GM19467 (cell line): ENCODE measurements around the gene APBA3.

Experiments
- ATAC-seq: cut with Tn5 transposase; IDR thresholded peaks from one replicate; pipeline ENCODE4 v1.9.1; 2021; ENCODE audit warnings: mild to moderate bottlenecking, moderate library complexity; ENCODE audit not compliant: unreplicated experiment

Gene APBA3

DNA sequence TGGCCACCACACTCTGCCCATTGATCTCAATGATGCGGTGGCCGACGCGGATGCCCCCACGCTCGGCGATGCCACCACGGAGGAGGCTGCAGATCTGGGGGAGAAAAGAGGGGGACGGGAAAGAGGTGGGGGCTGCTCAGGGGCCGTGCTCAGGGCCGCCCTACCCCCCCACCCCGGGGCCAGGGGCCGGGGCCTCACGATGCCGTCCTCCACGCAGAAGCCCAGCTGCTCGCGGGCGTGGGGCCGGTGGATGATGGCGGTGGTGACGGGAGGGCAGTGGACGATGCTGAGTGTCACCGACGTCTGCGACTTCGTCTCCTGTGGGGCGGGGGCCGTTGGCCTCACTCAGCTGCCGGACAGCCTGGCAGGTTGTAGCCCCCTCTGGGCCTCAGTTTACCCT, 10.3 kb downstream of the APBA3 start:
- ATAC-seq = no peak

DNA sequence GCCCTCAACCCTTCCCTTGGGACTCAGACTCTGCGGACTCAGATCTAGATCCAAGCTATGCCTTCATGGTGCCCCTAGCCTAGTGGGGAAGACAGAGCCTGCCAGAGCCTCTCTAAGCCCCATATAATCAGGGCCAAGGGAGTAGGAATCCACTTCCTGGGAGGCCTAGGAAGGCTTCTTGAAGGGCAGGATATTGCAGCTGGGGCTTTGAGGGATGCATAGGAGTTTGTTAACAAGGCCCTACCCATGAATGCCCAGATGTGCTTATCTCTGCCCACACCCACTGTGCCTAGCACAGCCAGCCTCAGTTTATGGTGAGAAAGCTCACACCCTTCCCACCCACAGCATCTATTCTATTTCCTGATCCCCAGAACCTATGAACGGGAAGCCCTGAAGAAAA, 11.3 kb downstream of the APBA3 start:
- ATAC-seq = no peak

DNA sequence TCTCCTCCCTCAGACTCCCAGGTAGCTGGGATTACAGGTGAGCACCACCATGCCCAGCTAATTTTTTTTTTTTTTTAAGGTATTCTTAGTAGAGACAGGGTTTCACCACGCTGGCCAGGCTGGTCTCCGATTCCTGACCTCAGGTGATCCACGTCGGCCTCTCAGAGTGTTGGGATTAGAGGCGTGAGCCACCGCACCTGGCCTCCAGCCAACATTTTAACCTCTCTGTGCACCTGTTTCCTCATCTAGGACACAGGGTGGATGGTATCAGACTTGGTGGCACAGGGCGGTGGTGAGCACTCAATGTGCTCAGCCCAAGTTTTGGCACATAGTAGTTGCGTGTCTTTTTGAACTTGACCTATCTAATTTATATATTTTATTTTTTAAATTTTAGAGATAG, 12.5 kb downstream of the APBA3 start:
- no peak for ATAC-seq

DNA sequence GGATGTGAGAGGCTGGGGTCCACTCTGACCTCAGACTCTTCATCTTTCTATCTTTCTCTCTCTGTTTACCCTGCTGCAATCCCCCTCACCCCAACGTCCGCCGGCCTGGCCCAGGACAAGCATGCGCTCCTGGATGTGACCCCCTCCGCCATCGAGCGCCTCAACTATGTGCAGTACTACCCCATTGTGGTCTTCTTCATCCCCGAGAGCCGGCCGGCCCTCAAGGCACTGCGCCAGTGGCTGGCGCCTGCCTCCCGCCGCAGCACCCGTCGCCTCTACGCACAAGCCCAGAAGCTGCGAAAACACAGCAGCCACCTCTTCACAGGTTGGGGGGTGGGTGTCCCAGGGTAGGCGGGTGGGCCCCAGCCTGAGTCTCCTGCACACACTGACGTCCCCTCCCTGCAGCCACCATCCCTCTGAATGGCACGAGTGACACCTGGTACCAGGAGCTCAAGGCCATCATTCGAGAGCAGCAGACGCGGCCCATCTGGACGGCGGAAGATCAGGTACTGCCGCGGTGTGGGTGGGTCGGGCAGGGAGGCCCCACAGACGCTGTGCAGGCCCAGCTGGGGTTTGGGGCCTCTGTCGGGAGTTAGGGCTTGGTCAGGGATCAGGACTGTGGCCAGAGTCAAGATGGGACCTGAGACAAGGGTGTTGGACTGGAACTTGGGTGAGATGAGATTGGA, 15.0 kb downstream of the APBA3 start:
- no peak for ATAC-seq

DNA sequence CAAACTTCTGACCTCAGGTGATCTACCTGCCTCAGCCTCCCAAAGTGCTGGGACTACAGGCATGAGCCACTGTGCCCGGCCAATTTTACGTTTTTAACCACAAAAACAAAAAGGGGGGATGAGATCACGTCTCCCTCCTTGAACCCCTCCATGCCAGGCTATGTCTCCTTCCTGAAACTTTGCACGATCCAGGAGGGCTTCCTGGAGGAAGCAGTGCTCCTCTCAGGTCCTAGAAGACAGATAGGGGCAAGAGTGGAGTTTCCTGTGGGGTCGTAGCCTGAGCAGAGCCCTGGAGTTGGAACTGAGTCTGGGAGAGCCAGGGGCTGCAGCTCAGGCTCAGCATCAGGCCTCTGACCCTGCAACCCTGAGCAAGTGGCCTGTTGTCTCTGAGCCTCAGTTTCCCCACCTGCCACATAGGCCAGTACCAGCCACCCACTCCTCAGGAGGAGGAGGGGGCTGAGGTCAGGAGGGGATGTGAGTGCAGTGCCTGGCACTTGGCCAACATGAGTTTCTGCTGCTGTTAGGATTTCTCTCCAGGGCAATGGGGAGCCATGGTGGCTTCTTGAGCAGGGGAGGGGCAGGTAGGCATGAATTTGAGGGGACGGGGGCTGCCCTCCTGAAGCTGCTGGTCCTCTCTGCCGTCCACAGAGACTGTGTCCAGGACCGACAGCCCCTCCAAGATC, 16.0 kb downstream of the APBA3 start:
- ATAC-seq = no peak

DNA sequence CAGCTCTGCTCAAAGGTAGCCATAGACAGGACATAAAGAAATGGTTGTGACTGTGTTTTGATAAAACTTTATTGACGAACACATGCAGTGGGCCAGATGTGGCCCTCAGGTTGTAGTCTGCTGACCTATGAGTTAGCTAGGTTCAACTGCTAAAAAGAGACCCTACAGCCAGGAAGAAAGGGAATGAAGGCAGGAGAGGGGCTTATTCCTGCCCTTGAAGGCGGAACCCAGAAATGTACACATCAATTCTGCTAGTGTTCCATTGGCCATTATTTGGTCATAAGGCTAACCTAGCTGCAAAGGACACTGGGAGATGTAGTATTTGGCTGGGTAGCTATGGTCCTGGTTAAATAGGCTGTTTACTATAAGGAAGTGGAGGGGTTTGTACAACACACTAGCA, 18.0 kb downstream of the APBA3 start:
- ATAC-seq = no peak

DNA sequence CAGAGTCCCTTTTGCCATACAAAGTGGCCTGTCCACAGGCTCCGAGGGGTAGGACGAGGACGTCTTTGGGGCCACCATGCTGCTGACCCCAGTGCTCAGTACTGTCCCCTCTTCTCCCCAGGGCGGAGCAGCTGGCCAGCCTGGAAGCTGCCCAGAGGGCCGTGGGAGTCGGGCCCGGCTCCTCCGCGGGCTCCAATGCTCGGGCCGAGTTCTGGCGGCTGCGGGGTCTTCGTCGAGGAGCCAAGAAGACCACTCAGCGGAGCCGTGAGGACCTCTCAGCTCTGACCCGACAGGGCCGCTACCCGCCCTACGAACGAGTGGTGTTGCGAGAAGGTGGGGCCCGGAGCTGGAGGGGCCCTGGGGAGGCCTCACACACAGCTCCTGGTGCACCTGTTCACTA, 21.1 kb downstream of the APBA3 start:
- no peak for ATAC-seq

DNA sequence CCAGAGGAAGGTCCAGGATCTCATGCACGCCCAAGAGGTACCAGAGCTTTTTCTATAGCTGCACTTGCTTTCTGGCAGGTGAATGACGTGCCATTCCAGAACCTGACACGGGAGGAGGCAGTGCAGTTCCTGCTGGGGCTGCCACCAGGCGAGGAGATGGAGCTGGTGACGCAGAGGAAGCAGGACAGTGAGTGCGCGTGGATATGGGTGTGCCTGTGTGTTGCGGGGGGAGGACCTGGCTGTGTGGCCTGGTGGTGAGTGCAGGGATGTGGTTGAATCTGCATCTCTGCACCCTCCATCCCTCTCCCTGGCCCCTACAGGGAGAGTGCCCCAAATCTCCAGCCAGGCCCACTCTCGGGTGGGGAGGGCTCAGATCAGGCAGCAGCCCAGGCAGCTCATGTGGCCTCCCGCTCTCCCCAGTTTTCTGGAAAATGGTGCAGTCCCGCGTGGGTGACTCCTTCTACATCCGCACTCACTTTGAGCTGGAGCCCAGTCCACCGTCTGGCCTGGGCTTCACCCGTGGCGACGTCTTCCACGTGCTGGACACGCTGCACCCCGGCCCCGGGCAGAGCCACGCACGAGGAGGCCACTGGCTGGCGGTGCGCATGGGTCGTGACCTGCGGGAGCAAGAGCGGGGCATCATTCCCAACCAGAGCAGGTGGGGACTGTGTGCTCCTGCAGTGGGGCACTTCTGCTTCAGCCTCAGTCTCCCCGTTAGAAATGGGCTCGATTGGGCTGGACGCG, 22.8 kb downstream of the APBA3 start:
- no peak for ATAC-seq

DNA sequence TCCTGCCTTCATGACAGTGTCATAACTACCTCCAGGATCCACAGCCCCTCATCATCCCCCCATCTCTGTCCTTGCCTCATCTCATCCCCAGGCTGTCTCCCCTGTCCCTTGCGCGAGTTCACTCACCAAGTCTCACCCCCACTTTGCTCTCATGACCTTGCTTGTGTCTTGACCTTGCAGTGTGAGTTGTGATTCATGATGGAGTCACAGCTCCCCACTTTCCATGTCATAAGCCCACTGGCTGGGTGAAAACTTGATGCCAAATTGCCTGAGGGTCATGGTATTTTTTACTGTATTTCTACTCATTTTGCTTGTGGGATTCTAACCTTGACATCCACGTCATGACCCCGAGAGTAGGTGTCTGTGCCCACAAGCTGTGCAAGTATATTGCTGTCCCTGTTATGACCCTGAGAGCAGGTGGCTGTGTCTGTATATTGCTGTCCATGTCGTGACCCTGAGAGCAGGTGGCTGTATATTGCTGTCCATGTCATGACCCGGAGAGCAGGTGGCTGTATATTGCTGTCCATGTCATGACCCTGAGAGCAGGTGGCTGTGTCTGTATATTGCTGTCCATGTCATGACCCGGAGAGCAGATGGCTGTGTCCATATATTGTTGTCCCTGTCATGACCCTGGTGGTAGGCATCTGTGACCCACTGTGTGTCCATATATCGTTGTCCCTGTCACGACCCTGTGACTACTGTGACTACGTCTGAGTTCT, 23.8 kb downstream of the APBA3 start:
- no peak for ATAC-seq

DNA sequence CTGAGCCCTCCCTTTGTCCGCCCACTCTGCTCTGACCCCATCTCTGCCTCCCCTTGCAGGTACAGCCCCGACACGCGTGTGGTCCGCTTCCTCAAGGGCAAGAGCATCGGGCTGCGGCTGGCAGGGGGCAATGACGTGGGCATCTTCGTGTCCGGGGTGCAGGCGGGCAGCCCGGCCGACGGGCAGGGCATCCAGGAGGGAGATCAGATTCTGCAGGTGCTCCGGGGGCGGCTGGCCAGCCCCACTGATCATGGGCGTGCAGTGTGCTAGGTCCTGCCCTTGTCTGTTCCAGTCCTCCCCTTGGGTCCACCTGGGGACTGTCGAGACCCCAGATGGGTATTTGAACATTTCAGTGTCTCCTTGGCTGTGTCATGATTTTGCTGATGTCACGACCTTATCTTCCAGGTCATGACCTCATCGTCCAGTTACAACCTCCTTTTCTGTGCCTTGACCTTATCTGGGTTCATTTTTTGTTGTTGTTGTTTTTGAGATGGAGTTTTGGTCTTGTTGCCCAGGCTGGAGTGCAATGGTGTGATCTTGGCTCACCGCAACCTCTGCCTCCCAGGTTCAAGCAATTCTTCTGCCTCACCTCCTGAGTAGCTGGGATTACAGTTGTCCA, 25.3 kb downstream of the APBA3 start:
- no peak for ATAC-seq

DNA sequence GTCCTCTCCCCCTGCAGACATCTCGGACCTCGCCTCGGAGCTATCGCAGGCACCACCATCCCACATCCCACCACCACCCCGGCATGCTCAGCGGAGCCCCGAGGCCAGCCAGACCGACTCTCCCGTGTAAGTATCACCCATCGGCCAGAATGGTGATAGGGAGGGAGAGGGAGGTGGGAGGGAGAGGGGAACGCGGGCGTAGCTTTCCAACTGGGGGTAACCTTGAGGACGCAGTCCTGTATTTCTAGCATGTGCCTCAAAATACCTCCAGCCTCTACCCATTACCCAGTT, 27.2 kb downstream of the APBA3 start:
- ATAC-seq = no peak

DNA sequence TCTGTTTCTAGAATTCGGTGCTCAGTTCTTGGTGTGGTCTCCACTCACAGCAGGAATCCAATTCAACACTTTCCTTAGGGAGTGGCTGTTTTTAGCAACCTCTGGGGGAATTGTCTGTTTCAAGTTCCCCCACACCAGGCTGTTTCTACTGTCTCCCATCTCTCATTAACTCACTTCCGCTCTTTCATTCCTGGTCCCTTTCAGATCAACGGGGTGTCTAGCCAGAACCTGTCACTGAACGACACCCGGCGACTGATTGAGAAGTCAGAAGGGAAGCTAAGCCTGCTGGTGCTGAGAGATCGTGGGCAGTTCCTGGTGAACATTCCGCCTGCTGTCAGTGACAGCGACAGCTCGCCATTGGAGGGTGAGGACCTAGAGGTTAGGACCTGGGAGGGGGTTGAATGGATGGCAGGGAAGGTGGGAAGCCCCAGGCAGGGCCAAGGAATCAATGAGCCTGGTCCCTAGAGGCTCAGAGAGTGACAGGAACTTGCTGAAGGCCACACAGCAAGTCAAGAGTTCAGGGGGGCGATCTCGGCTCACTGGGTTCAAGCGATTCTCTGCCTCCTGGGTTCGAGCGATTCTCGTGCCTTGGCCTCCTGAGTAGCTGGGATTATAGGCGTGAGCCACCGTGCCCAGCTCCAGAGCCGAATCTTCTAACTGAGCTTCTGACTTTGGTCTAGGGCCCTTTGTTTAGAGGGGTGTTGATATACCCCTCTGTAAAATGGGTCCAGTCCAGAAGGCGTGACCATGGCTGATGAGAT, 27.8 kb downstream of the APBA3 start:
- ATAC-seq = no peak

DNA sequence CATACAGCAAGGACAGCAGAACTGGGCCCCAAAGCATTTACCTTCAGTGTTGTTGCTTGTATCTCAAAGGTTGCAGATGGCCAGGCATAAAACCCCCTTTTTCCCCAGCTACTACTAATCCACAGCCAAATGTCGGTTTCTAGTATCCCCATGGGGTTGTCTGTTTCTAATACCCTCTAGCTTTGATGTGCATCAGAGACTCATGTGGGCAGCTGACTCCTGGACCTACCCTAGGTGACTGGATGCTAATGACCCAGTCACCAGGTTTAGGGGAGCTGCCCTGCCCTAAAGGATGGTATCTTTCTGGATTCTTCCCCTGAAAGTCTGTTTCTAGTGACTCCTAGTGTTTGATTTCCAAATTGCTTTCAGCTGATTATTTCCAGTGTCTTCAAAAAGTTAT, 29.4 kb downstream of the APBA3 start:
- no peak for ATAC-seq

DNA sequence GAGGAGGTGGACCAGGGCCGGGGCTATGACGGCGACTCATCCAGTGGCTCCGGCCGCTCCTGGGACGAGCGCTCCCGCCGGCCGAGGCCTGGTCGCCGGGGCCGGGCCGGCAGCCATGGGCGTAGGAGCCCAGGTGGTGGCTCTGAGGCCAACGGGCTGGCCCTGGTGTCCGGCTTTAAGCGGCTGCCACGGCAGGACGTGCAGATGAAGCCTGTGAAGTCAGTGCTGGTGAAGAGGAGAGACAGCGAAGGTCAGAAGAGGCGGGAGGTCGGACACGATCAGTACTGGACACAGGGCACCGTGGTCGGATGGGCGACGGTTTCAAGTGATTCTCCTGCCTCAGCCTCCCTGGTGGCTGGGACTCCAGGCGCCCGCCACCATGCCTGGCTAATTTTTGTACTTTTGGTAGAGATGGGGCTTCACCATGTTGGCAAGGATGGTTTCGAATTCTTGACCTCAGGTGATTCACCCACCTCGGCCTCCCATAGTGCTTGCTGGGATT, 31.0 kb downstream of the APBA3 start:
- ATAC-seq = no peak

DNA sequence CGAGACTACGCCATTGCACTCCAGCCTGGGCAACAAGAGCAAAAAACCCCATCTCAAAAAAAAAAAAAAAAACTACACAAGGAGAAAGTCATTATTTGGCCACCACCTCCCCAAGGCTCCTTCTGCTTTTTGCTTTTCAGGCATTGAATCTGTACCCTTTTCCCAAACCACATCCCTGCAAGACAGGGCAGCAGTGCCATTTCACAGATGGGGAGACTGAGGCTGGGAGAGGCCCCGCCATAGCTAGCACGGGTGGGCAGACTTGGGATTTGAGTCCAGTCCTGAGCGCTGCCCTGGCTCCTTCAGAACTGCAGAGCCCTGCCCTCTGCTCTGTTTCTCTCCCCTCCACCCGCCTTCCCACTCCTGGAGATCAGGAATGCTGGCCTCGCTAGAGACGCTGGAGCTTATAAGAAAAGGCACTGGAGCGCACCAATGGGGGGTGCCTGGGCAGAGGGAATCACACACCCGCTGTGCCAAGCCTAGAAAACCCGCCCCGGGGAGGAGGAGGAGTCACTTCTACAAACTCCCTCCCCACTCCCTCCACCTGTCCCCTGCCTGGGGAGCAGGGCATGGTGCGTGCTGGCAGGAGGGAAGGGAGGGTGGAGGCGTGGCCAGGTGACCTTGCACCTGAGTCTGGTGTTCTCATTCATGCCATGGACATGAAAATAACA, 35.7 kb downstream of the APBA3 start:
- ATAC-seq = no peak

DNA sequence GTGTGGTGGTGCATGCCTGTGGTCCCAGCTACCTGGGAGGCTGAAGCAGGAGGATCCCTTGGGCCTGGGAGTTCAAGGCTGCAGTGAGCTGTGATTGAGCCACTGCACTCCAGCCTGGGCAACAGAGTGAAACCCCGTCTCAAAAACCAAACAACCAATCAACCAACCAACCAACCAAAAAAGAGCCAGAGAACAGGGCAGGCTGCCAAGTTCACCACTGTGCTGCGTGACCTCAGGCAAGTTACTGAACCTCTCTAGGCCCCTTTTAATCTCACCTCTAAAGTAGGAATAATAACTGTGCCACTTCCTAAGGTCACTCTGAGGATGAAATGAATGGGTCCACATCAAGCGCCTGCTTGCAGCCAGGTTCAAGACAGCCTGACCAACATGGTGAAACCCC, 36.4 kb downstream of the APBA3 start:
- no peak for ATAC-seq

DNA sequence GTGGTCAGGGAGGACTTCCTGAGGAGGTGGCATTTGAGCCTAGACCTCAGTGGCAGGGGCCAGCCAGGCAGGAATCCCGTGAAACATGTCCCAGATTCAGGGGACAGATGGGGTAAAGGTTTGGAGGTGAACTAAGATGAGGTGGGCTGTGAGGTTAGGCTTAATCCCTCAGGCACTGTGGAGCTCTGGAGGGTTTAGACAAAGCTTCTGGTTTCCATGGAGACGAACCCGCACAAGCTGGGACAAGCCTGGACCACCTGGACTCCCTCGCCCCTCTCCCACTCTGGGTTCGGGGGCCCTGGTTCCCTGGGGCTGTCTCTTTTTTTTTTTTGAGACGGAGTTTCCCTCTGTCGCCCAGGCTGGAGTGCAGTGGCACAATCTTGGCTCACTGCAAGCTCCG, 37.6 kb downstream of the APBA3 start:
- no peak for ATAC-seq

DNA sequence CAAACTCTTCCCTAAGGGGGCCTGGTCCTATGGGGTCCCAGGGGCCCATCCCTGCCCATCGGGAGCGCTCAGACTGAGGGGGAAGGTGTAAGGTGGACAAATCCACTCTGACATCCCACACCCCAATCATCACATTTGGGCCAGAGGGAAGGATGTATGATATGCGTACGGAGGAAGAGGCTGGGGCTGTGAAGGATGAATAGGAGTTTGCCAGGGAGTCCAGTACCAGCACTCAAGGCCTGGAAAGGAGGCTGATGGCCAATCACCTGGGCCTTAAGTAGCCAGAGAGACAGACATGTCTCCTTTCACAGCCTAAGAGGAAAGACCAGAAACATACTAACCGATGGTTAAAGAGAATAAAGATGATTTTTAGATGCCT, 38.4 kb downstream of the APBA3 start:
- ATAC-seq = no peak

DNA sequence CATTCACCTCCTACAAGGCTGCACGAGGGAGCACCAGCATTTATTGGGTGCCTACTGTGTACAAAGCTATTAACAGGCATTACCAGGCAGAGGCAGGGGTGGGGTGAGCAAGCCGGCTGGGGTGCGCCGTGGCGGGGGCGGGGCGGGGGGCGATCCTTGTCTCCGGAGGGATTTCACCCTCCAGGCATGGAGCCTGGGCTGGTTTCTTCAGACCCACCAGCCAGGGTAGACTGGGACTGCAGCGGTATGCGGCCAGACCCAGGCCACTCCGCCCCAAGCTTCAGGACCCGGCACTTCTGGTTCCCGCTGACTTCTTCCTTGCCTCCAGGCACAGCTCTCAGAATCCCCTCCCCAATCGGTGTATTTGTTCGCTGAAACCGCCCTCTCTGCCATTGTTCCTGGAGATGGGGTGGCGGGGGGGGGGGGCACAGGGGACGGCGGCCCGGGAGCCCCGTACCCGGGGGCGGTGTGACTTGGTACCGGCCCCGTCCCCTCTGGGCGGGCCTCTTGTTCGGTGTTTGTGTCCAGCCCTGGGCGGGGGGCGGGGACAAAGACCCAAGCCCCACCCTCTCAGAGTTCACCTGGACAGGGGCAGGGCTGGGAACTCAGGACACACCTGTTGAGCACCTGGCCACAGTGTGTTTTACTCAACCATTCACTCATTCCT, 38.9 kb downstream of the APBA3 start:
- no peak for ATAC-seq
